NCI-H82 (cell line): ENCODE data around the gene CPED1.
"Not testable (repeated sequence)": the region's sequence is repeated elsewhere in the genome, so short reads cannot be mapped to it uniquely, and the experiment has no call there.

Experiments
- DNase-seq: peaks from one replicate; lab custom pipeline; 2025; lab: John Stamatoyannopoulos, UW

The CPED1 gene

DNA sequence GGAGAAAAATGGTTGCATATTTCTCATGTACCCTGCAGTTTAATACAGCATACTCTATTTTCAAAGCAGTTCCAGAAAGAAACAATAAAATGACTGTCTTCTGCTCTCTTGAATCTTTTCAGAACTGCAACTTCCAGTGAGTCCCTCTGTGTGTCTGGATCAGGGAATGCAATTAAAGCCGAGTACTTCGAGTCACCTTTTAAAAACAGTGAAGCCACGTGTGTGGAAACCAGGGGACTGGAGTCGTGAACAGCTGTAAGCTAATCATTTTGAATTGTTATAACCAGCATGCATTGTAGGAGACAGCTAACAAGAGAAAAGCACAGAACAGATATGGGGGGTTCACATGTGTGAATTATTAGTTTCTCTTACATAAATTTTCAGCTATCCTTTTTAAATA is 109.1 kb downstream of the CPED1 start:
- no peak for DNase-seq

DNA sequence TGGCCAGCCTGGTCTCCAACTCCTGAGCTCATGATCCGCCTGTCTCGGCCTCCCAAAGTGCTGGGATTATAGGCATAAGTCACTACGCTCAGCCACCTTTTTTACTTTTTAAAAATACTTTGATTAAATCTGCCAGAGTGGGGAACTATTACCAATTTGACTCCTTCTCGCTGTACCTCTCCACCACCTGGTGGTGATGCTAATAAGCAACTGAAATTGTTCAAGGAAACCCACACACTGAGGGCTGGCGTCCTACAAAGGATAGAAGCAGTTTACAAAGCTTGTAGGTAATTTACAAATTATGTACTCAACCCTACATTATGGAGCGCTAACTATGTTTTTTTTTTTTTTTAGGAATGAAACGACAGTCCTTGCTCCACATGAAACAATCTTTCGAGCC is 111.1 kb downstream of the CPED1 start:
- DNase-seq = peak; percentile 7

DNA sequence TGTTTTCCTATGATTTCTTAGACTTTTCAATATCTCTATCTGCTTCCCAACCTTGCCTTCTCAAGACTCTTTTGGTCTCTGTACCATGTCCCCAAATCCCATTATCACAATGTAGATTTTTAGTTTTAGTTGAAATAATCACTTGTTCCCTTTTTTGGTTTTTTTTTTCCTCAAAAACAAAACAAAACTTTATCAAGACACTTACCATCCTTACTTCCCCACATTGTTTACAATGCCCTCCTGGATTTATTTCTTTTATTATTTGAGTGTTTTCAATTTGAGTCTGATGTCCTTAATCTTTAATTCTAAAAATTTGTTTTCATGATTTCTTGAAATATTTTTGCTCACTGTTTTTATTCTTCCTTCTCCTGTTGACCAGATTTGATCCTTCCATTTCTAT is 112.6 kb downstream of the CPED1 start:
- DNase-seq = no peak

DNA sequence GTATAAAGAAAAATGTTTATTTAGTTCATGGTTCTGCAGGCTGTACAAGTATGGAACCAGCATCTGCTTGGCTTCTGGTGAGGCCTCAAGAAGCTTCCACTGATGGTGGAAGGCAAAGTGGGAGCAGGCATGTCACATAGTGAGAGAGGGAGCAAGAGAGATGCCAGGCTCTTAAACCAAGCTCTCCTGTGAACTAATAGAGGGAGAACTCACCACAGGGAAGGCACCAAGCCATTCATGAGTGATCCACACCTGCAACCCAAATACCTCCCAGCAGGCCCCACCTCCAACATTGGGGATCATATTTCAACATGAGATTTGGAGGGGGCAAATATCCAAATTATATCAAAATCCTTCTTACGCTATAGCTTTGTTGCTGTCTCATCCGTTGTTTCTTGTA is 113.1 kb downstream of the CPED1 start:
- DNase-seq = no peak

DNA sequence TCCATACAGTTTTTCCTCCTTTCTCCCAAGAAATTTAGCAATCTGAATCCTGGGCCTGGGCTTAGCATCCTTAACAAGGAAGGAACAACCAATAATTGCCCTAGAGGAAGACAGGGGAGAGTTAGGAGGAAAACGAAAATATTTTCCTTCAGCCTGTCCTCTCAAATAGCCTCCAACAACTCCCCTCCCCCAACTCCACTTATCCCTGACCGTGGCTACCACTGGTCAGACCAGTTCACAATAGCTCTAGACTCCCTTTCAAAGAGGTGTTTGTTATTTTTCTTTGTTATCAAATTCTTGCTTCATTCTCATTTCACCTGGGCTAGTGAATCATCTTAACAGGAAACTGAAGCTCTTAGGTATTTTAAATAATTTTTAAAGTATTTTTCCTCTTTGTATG is 114.1 kb downstream of the CPED1 start:
- DNase-seq = no peak

DNA sequence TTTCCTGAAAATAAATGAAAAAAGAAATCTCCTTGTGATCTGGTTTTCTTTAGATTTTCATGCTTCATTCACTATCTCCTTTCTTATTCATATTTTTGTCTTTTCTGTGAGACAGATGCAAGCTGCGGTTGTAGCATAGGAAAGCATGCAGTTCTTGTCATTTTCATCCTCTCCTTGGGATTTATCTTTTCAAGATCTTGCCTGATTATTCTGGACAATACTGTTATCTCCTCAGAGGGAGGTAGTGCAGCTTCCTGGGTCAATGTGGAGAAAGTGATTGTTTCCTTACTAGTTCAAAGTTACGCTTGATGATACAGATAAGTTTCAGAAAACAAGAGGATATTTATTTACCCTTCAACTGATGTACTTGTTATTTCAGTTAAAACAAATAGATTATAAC is 114.6 kb downstream of the CPED1 start:
- DNase-seq = no peak

DNA sequence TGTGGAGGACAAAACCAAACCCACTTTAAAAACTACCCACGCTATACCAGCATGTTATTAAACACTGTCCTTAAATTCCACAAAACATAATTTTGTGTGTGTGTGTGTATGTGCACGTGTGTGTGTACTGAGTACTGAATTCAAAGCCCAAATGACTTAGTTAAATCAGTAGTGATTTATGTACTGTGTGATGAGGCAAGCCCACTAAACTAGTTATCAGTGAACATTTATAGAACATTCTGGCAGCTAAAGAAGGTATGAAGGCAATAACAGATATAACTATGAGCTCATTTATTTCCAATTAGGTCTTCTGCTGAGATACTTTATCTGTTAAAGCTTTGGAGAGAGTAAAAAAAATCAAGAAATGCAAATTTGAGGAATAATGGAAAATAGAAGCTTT is 115.1 kb downstream of the CPED1 start:
- no peak for DNase-seq

DNA sequence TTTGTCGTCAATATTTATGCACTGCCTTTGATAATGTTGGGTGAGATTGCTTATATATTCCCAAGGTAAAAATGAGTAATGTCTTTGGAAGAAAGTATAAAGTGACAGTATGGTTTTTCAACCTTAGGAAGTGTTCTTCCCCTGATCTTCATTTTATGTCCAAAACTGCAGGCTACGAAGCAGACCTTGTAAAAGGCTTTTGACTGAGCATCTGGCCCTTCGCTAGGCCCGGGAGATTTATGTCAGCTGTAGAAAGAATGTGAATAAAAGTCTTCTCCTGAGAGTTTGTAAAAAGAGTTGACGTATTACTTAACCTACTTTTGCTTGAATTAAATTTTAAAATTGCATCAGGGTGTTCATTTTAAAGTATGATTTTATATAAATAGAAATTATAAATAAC is 116.8 kb downstream of the CPED1 start:
- peak; percentile 10 for DNase-seq

DNA sequence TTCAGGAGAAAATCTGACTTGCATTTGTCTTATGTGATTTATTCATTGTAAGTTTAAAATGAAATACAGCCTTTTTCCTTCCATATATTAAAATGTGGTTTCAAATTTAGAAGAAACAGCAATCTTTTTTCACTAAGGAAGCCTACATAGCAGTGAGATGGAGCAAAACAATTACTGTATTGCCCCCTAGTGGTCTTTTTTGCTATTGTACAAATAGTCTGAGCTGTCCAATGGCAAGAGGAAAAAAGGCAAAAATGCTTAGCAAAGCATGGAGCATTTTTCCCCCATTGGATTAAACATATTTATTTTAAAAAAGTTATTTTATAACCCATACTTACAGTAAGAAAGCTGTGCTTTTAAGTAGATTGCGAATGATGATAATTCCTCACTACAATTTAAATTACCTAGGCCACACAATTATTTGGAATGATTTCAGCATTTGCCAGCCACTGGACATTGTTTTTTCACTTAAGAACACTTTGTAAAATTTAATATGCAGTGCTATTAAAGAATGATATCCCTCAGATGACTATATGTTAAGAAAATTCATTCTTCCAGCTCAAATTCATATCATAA is 119.5 kb downstream of the CPED1 start:
- peak; percentile 86 for DNase-seq

DNA sequence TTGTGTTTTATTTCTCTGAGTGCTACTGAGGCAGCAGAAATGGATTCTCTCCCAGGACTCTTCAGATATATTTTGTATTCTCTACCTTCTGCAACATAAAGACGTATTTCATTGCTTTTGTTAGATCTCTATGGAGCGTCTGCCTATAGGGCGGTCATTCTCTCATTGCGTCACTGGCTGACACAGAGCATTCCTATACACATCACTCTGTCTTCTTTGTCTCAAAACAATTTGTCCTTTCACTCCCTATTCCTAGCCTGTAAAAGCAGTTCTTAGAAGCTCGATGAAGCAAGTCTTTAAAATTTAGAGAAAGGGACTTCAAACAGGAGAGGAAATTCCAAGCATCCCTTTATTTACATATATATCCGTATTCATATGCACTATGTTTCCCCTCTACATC is 120.6 kb downstream of the CPED1 start:
- DNase-seq = no peak

DNA sequence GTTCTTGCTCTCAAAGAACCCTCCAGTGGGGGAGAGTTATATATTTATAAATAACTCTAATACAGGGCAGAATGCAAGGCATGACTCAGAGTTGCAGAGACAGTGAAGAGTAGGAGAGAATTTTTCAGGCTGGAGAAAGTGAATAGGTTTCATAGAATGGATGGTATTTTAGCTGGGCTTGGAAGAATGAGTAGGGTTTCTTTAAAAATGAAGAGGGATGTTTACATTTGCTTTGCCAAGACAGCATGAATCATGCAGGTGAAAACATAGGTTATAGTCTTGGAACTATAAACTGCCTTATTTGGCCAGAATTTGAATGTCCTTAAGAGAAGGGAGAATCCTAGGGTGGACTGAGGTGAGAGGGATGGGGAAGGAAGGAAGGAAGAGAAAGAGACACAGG is 124.8 kb downstream of the CPED1 start:
- DNase-seq = no peak

DNA sequence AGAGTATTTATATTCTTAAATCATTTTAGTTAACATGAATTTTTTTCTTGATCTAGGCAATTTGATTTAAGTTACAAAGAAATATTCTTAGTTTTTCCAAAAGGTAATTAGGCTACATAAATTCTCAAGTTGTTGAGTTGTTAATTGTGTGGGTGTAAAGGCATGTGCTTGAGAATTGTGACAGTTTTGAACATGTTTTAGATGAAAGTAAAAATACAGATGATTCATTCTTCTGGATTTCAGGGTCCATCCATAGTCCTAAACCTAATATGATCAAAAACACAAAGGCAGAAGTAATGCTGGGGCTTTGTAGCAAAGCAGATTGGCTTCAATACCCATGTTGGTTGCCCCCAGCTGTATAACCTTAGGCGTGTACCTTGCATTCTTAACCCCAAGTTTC is 127.9 kb downstream of the CPED1 start:
- no peak for DNase-seq

DNA sequence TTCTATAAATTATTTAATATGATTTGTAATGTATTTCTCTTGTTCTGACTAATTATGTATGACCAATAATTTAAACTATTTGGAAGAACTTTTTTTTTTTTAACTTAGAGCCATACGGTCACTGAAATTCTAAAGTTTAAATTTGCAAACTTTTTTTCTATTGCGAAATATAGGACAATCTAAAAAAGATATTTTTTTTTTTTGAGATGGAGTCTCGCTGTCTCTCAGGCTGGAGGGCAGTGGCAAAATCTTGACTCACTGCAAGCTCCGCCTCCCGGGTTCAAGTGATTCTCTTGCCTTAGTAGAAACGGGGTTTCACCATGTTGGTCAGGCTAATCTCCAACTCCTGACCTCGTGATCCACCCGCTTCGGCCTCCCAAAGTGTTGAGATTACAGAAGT is 130.5 kb downstream of the CPED1 start:
- DNase-seq = no peak

DNA sequence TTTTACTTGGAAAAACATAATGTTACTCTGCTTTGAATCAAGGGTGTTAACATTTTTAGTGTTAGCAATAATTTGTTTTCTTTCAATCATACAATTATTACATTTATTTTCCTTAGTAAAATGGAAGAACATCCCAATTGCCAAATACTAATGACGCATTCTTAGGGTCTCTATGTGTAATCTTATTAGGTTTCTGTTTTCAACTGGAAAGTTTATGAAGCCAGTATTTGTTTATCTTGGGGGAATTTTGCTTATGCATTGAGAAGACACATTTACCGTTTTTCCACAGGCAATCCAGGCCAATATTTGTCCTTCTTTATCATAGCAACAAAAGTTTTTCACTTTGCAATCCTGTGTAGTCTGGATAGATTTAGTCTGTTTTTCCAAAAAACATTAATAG is 134.5 kb downstream of the CPED1 start:
- no peak for DNase-seq

DNA sequence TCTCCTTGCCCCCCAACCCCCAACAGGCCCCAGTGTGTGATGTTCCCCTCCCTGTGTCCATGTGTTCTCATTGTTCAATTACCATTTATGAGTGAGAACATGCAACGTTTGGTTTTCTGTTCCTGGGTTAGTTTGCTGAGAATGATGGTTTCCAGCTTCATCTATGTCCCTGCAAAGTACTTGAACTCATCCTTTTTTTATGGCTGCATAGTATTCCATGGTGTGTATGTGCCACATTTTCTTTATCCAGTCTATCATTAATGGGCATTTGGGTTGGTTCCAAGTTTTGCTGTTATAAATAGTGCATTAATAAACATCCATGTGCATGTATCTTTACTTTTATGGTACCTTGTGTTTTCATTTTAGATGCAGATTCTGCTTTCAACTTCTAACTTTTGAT is 136.9 kb downstream of the CPED1 start:
- DNase-seq = not testable (repeated sequence)

DNA sequence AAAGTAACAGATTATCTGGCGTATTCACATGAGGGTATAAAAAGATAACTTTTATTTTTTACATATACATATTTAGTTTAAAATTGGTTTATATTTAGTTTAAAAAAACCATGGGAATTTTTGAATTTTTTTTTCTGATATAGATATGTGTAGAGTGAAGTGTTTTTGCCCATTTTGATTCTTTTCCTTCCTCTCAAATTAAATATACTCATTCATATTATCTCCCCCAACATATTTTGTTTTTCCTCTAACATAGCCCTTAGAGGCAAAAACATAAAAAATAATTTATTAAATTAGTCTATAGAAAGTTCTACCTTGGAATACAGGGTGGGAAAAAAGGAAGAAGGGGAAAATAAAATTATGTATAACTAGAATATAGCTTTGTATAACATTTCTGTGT is 137.7 kb downstream of the CPED1 start:
- DNase-seq = no peak

DNA sequence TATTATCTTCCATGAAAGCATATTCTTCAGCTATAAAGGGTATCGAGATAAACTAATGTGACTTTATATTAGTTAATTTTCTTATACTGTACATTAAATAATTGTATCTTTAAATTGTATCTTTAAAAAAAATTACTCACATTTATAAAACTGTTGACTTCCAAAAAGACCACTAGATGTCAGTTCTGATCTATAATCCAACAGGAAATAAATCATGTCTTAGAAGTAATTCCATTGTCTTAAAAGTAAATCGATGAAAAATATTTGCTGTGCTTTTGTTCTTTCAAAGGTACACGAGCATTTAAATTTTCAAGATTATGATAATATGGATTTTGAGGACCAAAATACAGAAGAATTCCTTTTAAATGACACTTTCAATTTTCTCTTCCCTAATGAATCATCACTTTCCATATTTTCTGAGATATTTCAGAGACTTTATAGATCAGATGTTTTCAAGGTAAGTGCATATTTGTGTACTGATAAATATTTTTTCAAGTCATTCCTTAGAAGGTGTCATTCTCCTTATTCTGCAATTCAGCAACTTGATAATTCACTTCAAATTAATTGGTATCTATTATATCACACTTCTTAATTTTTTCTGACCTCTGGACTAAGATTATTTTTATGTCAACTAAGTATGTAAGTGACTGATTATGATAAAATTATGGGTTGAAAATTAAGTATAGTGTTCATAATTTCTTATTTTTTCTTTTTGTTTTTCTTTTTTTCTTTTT is 138.5 kb downstream of the CPED1 start:
- DNase-seq = peak; percentile 23

DNA sequence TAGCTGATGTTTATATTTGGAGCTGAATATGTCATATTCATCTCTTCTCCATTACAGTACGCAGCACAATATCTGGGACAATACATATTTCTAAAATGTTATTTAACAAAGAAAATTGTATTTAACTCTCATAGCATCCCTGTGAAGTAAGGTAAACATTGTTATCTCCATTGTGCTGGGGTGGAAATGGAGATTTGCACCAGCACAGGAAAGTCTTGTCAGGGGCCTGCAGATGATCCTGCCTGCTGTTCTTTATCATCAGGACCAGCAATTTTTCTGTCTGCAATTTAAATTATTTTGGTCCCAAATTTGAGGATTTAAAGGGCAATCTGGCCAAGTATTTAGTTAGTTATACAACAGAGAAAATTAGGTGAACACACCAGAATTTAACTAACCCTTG is 144.4 kb downstream of the CPED1 start:
- no peak for DNase-seq

DNA sequence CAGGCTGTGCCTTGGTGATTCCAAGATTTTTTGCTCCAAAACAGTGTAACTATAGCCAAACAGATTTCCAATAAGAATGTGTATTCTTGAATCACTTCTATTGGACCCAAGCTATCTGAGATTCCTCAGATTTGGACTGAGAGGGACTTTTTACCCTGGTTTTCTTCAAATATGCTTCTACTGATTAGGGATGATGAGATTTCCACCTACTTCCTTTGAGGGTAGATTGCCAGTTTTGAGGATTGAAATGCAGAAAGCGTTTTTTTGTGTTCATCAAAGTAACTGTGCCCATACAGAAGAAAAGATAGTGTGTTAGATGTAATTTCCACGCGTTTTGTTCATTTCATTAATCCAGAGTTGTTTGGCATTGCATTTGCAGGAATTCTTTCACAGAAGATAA is 144.9 kb downstream of the CPED1 start:
- no peak for DNase-seq

DNA sequence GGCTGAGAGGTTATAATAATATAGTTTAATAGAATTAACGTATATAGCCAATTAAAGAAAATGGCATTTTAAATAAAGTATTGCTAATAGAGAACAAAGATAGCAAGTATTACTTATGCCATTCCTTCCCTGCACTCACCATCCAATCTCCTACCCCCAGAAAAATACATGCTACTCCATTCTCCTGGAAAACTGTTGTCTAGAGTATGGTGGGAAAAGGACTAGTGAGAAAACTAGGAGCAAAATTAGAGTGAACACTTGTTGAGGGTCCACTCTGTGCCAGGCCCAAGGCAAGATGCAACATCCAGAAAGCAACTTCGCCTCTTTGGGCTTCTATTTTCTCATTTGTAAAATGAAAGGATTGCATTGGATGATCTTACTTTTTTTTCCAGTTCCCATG is 149.1 kb downstream of the CPED1 start:
- no peak for DNase-seq

DNA sequence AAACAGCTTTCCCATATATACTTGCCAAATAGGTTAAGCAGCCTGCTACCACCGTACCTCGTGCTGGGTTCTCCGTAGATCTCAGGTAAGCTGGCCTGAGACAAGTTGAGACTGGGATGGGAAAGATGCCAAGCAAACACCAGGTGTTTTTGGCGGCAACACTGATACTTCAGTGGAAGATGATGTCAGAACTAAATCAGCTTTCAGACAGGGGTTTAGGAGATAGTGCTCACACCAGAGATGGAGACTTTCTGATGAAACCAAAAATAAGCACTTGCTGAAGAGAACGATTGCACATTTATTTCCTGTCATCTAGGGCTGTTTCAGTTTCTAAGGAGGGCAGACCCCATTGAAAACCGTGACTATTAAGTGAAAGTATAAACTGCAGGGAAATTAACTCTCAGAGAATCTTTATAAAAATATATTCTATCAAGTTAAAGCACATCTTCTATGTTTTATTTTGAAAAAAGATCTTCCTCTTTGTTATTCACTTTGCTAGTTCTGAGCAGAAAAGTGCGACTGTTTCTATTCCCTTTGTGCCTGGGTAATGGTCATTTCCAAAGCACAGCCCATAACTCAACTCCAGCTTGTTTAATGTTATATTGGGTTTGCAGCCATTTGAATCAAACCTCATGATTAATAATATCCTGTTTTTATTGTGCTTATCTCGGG is 149.9 kb downstream of the CPED1 start:
- peak; percentile 40 for DNase-seq

DNA sequence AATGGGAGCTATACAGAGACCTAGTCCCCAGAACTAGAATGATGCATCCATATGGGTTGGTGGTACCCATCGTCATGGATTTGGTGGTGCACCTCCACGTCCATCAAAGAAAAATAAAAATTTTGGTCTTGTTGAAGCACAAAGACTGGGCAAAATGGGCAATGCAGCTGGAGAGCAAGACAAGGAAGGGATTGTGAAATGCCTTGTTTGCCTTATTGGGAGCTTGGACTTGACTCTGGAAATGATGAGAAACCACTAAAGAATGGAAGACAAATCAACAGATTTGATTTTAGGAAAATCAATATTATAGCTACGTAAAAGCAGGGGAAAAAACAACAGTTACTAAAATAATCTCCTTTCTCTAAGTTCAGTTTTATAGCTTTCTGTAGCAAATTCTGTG is 150.9 kb downstream of the CPED1 start:
- DNase-seq = no peak

DNA sequence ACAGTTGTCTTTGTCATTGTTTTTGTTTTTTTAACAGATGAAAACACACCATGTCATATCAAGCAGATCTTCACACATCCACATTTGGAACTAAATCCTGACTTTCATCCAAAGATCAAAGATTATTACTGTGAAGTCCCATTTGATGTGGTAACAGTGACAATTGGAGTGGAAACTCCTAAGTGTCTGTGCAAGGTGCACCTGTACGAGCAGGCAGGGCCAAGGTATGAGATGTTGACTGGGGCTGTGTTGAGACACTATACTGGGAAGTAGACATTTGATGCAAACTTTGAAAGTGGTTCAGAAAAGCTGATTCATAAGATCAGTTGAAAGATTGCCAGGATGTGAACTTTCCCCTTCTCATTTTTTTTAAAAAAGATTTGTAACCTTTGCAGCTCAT is 152.3 kb downstream of the CPED1 start:
- DNase-seq = no peak

DNA sequence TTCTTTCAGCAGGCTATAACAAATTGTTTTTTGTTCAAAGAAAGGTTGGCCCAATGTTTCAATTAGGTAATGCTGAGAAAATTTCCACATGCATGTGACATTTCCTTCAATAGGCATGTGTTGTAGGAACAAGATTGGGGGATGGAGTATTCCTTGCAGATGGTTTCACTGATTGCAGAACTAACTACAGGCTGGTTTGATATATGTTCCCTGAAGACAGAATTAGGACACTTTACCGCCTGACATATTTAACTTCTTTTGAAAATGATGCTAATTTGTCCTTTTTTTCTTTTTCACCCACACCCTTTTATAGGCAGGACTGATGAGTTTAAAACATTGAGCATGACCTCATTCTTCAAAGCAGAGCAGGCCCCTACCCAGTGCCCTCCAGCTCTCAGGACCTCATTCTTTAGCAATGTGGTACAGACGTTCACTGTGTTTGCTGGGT is 163.3 kb downstream of the CPED1 start:
- no peak for DNase-seq
